Hepatocyte (in vitro differentiated cells): ENCODE data around the gene HOXC9.

ENCODE experiments used
- EZH2 ChIP-seq: fragments of 200-600 bp; sonication (generic); IDR thresholded peaks from 2 replicates; pipeline ENCODE4 v1.6.1; 2016; ENCODE audit warnings: antibody characterized with exemption, mild to moderate bottlenecking, borderline replicate concordance
- EZH2phosphoT487 ChIP-seq: fragments of 200-600 bp; sonication (generic); IDR thresholded peaks from one replicate; pipeline ENCODE4 v1.6.1; 2018; ENCODE audit warnings: antibody characterized with exemption, mild to moderate bottlenecking, low read depth, moderate library complexity; ENCODE audit not compliant: unreplicated experiment, severe bottlenecking
- TF ChIP-seq, protein P1 (sequence below): fragments of 200-600 bp; sonication (generic); IDR thresholded peaks from 2 replicates; pipeline ENCODE4 v1.5.1; 2016; ENCODE audit warnings: antibody characterized with exemption, mild to moderate bottlenecking; ENCODE audit not compliant: poor library complexity

DNA sequence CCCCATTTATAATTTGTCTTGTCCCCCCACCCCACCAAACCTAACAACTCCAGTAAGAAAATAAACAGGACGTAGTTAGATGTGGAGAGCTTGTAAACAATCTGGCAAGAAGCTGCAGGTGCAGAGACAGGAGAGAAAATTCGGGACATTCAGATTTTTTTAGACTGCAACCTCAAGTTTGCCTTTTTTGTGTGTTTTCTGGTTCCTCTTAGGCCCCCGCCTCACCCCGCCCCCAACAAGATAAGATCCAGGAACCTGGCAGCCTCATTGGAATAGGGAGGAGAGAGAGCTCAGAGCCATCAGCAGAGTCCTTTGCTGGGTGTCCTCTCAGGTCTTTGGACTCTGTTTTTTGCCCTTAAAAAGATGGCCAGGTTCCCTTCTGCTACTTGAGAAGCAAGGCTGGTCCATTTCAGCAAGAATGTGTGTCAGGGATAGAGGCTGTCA, 12.2 kb upstream of the HOXC9 start:
- TF ChIP-seq, protein P1, sequence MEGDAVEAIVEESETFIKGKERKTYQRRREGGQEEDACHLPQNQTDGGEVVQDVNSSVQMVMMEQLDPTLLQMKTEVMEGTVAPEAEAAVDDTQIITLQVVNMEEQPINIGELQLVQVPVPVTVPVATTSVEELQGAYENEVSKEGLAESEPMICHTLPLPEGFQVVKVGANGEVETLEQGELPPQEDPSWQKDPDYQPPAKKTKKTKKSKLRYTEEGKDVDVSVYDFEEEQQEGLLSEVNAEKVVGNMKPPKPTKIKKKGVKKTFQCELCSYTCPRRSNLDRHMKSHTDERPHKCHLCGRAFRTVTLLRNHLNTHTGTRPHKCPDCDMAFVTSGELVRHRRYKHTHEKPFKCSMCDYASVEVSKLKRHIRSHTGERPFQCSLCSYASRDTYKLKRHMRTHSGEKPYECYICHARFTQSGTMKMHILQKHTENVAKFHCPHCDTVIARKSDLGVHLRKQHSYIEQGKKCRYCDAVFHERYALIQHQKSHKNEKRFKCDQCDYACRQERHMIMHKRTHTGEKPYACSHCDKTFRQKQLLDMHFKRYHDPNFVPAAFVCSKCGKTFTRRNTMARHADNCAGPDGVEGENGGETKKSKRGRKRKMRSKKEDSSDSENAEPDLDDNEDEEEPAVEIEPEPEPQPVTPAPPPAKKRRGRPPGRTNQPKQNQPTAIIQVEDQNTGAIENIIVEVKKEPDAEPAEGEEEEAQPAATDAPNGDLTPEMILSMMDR, result no peak
- TF ChIP-seq EZH2, result no peak
- no peak for TF ChIP-seq EZH2phosphoT487
